ENCODE data around the gene RANBP2. TPM values are rescaled to one million over a fixed set of nuclear protein-coding genes. Genes with fewer than 3 reads are reported as not detected.

RANBP2 gene
- total RNA-seq, 1 donor from 2014 or later, result 56.4 TPM

Other genes starting within 250 kb of the RANBP2 start
- gene LIMS1, start 185.0 kb upstream of the RANBP2 start, total RNA-seq, result 191 and 202 TPM in 2 replicates
- gene CCDC138, start 67.3 kb downstream of the RANBP2 start, total RNA-seq, result 3.0 and 3.7 TPM in 2 replicates